HG03342 (cell line): ENCODE measurements around the gene PLEKHG1.
A peak's percentile ranks its signal among the peaks of the same experiment; 100 is the strongest.

ENCODE experiments used
- ATAC-seq: cut with Tn5 transposase; IDR thresholded peaks from one replicate; pipeline ENCODE4 v1.9.1; 2021; ENCODE audit warnings: mild to moderate bottlenecking, moderate library complexity; ENCODE audit not compliant: unreplicated experiment

PLEKHG1 gene

GRCh38 chr6:150599199-150600009 lies at the start of gene PLEKHG1:
Gene PLEKHG1 (plus strand): TSS chr6:150599885. CDS start chr6:150733682, 133,797 bp downstream.
- ATAC-seq: peak; percentile 76

GRCh38 chr6:150550244-150550643 lies 49.4 kb upstream of the PLEKHG1 start:
- no peak for ATAC-seq

DNA sequence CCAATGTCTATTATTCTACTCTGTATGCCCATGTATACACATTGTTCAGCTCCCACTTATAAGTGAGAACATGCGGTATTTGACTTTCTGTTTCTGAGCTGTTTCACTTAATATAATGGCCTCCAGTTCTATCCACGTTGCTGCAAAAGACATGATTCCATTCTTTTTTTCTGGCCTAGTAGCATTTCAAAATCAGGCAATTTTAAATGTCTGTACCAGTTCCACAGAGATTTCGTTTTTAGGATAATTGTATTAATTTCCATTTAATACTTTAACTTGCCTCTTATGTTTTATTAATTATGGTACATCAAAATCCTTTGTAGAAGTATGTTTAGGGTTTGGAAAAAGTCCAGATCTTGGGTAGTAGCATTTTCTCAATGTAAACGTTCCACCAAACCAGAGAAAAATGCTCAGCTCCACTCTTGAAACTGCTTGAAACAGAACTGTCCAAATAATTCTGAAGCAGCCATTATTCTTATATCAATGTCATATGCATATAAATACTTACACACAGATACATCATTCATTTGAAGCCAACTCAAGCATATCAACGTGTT lies 42.6 kb upstream of the PLEKHG1 start:
- ATAC-seq: no peak

DNA sequence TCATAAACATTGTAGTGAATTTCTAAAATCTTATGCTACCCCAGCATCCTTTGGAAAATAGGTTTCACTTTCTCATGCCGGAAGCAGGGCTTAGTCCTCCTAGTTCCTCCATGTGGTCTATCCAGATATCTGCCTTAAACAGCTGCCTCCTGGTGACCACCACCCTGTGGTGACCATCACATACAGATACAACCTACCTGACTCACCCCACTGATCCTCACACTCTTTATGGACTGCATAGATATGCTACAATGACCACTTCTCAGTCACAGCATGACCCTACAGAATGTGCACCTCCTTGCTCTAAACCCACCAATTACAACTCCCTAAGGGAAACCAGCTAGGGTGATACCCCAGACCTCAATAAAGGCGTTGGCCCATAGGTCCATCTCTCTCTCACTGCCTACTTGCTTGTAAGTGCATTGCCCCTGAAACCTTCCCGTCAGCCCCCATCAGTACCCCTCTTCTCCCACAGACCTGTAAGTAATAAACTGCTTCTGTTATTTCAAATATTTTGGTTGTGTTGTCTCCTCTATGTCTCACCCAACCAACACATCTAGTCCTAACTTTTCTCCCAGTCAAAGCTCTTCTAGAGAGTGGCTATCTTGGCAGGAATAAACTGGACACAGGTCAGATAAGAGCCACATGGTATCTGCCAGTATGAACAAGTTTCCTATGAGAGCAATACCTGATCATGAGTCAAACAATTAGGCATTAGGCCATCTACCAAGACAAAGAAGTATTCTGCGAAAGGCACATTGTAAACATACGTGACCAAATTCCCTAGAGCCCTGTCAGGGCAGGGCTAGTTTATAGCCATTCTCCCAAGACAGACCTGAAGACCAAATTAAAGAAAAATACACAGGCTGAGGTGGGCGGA lies 39.4 kb upstream of the PLEKHG1 start:
- no peak for ATAC-seq

GRCh38 chr6:150560884-150561219 lies 38.8 kb upstream of the PLEKHG1 start:
- ATAC-seq: no peak

DNA sequence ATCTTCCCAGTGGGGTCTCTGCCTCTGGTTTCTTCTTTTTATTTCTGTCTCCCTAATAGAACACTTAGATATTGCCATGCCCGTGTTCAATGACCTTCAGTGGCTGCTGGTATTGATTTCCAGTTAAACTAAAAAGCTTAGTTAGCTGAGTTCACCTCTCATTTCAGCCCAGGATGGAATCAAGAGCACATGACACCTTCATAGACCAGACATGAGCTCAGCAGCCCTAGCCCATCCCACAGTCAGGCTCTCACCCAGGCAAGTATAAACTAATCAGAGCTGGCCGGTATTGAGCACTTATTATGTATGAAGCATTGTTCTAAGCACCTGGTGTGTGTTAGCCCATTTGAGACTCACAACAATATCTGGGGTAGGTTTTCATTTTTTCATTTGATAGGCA lies 33.7 kb upstream of the PLEKHG1 start:
- no peak for ATAC-seq

DNA sequence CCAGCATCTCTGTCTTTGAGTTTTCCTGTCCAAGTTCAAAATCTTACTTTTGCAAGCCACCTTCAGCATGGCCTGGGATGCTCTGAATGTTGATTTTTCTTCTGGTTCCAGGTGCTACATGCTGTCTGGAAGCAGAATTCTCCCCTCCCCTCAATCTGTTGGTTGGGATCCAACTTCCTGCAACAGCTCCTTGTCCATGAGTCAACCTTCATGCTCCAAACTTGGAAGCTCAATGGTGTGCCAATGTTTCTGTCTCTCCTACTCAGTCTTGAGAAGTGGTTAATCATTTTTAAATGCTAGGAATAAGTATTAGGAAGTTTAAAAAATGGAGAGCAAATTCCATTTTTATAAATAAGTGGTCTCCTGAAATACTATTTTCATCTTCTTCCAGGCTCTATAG lies 33.2 kb upstream of the PLEKHG1 start:
- no peak for ATAC-seq

GRCh38 chr6:150567380-150567779 lies 32.3 kb upstream of the PLEKHG1 start:
- no peak for ATAC-seq

GRCh38 chr6:150567823-150568383 lies 31.8 kb upstream of the PLEKHG1 start:
- ATAC-seq: no peak

DNA sequence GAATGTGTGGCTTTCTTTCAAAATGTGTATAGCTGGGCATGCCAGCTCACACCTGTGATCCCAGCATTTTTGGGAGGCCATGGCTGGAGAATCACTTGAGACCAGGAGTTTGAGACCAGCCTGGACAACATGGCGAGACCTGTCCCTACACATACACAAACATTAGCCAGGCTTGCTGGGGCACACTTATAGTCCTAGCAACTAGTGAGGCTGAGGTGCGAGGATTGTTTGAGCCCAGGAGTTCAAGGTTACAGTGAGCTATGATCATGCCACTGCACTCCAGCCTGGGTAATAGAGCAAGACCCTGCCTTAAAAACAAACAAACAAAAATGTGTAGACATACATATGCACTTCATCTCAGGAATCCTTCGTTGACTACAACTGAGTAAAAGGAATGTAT lies 31.1 kb upstream of the PLEKHG1 start:
- ATAC-seq: no peak

DNA sequence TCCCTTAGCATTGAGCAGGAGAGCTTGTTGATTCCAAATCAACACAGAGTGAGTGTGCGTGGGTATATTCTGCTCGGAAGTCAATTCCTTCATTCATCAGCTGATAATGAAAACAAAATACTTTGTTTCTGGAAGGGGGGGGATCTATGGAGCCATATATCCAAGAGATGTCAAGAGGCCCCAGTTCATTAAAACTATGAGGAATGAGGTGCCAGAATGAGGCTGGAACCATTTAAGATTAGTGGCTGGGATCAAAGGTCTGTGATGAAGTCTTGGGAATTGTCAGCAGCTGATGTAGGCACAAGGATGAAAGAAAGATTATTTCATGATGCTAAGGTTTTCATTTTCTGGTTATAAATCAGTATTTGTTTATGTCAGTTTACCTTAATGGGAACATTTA lies 30.5 kb upstream of the PLEKHG1 start:
- no peak for ATAC-seq

DNA sequence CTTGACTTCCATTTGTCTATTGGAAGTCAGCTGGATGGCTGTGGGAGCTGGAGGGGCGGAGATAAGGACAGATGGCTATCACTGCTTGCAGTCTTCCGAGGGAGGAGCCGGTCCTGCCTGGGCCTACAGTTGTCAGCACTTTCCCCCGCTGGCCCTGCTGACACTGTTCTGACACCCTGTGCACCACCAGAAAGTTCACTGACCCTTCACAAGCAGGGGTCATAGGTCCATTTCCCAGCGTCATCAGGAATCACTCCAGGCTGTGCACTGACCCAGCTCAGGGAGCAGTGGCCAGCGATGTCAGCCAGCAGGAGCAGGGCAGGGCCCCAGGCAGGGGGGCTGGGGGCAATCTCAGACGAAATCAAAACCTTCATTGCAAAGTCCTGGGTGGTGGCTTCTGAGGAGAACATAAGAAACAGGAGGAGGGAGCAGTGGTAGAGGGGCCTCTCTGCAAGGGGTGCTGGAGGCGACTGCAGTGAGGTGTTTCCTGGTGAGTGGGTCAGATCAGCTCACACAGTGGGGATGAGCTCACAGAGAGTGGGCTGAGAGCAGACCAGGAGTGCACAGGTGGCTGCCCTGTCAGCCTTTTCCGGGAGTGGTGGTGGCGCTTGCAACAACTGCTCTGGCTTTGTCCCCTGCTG lies 26.5 kb upstream of the PLEKHG1 start:
- ATAC-seq: no peak

DNA sequence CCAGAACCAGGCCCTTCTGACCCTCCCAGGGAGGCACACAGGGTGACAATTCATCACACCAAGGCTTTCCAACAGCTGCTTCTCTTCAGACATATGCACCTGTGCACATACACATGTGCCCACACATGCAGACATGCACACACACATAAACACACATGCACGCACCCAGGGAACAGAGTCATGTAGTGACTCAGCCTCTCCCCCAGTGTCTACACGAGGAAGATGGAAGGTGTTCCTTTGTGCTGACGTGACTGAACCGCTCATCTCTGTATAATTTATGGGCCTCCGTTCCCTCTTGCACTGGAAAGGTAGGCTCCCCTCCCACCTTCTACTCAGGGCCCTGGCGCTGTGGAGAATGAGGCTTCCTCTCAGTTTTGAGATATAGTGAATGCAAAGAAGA lies 23.8 kb upstream of the PLEKHG1 start:
- no peak for ATAC-seq

DNA sequence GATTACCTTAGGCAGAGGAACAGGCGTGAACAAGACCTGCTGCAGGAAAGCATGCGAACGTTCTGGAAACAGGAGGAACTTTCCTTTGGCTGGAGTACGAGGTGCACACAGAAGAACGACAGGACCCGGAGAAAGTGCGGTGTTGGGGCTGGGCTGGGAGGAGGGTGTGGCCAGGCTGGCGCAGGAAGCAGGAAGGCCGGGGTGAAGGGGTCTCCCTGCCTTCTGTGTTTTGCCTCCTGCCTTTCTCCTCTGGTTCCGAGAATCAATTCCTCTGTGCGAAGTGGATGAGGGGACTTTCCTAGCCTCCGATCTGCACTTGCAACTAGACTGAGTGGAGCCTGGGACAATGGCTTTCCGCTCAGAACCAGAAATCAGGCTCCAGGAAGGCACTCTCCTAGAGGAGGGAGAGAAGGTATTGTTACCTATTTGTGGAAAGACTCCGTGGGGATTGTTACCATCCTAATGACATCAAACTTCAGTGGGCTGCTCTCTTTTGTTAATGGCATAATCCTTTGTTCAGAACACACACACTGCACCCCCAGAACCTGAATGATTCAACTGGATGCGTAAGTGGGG lies 22.9 kb upstream of the PLEKHG1 start:
- no peak for ATAC-seq

DNA sequence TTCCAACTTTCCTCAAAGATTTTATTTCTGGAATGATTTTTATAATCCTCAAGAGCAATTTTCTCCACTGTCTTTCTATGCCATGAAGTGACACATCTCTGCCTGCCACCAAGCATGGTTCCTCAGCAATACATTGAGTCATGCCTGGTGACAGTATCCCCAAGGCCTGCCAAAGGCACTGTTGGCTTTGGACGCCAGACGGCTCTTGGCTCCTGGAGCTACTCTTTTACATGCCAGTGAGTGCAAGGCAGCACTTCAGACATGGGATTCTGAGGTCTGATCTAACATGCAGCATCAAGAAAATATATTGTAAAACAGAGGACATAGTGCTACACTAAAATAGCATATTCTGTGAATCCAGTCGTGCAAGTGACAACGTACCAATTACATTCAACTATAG lies 20.1 kb upstream of the PLEKHG1 start:
- no peak for ATAC-seq

DNA sequence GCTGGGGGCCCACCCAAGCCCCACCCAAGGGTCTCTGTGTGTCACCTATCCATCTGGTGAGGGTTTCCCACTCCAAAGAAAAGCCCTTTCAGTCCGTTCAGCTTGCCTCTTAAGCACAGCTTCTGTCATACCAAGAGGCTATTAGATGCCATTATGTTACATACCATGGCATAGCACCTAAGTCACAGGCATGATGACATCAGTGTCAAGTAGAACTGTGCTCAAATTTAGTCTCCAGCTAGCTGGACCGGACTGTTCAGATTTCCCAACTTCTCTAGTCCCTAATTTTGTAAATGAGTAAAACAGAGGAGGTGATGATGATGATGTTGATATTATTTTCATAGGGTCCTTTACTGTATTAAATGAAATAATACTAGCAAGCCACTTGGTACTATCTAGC lies 19.2 kb upstream of the PLEKHG1 start:
- no peak for ATAC-seq

DNA sequence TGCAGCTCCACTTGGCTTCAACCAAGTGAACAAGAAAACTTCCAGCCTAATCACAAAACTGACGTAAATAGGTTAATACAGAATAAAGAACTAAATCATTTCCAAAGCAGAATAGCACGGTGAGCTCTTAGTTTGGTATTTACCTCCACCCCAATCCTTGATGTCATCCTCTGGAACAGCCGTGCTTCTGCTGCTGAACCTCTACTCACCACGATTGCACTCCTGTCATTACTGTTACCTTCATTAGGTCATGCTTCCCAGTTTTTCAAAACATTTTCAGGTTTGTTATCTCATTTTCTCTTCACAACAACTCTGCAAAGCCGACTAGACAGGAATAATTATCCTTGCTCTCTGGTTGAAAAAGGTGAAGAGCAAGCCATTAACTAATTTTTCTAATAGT lies 15.6 kb upstream of the PLEKHG1 start:
- no peak for ATAC-seq

- ATAC-seq: no peak
Observed at GRCh38 chr6:150584596-150584995, 15.1 kb upstream of the PLEKHG1 start.

DNA sequence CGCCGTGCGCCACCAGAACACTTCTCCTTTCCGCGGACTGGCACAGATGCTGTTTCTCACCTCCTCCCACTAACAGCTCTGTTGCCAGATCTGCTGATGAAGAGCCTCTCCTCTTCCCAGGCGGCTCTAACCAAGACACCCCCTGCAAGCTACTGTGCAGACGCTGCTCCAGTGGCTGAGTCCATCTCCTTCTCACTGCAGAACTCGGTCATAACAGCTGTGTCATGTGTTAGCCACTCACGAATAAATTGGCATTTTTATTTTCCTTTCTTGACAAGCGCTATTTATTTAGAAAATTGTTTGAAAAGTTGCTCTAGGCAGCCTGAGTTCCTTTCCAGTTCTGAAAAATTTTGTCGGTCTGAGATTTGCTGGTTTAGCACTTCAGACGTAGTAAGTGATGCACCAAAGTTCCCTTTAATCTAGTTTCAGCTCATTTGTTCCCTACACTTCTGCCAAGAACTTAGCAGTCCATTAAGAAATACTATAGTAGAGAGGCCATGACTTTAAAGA lies 12.8 kb upstream of the PLEKHG1 start:
- ATAC-seq: no peak

DNA sequence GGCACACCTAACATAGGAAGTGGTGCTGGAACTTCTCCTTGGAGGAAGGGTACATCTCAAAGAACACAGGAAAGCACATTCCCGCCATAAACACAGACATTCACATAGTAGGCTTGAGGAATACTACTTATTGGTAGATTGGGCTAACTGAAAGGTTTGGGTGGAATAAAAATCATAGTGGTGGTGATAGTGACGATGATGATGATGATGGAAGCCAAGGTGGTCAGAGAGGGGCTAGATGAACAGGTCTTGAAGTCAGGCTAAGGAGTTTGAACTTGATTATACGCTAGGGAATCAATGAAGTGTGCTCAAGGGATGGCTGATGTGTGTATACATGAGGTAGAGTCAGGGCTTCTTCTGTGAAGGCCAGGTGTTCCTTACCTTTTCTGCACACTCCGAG lies 12.0 kb upstream of the PLEKHG1 start:
- no peak for ATAC-seq
